ENCODE measurements around the gene TBX18.

DNA sequence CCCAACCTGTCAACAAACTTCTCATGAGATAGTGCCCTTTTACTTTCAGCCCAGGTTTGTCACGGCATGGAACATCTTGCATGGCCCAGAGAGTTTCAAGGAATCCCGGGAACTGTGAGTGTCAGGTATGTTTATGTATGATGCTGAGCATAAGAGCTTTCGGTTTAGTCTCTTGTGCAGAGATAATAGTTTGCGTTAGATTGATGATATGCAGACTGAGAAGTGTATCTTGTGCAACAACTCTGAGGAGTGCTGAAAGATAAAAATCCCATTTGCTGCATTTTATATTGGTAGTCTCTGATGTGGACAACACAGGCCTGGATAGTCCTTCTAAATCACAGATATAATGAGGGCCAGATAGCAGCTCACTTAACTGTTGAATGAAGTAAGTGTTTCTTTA, 99.0 kb downstream of the TBX18 start:
- TF ChIP-seq CREB1 (IDR thresholded peaks at IDR 0.05; ENCODE audit: low read depth) (no peak), RAD21 (IDR thresholded peaks at IDR 0.05; ENCODE audit: low read depth) (no peak)
